ENCODE data around the gene STK32B. TPM values are rescaled to one million over a fixed set of nuclear protein-coding genes. Genes with fewer than 3 reads are reported as not detected.
"Not testable (repeated sequence)": the region's sequence is repeated elsewhere in the genome, so short reads cannot be mapped to it uniquely, and the experiment has no call there.

The STK32B gene
- total and polyA plus RNA-seq, 2 donors (not counting 1 experiment from before 2014, with no cell fraction given), result 0.22 to 0.30 TPM

DNA sequence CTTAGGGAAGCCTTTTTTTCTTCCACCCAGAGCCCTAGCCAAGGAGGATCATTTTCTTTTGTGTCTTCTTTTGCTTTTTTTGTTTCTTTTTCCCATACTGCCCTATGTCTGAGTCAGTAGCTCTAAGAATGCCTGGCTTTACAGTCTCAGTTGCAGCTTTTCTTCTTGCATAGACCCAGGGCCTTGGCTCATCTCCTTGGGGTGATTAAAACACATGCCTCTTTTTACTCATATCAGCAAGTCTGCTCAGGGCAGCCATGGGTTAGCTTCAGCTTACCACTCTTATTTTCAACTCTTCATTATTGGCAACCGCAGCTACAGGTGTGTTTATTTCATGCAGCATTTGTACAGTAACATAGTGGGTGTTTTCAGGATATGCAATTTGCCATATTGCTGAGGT is 196.5 kb downstream of the STK32B start:
- H3K27me3 Mint-ChIP-seq, result peaks cover 6% of the 10 kb centered on the region
- ChIA-PET POLR2A (no interaction called here), CTCF (no interaction called here)
- Histone ChIP-seq H4K20me1 (ENCODE audit: control insufficient read depth, insufficient read depth, low read length, poor library complexity, severe bottlenecking) (no peaks in the 10 kb centered on the region), H2AFZ (ENCODE audit: insufficient read depth, low read depth, low read length, poor library complexity, severe bottlenecking) (no peak overlapping the region), H3K4me1 (ENCODE audit: control insufficient read depth in 2 of 2, insufficient read depth in 2 of 2, low read length in 2 of 2) (no peaks in the 10 kb centered on the region), H3K27me3 (replicated peaks in 1 of 4; ENCODE audit: control extremely low read depth in 1 of 4, control insufficient read depth in 3 of 4, insufficient read depth in 4 of 4, low read length in 3 of 4) (no peaks in the 10 kb centered on the region), H3K36me3 (replicated peaks in 1 of 2; ENCODE audit: control extremely low read depth in 1 of 2, control insufficient read depth in 1 of 2, extremely low read depth in 1 of 2, insufficient read depth in 2 of 2, low read length in 1 of 2) (no peaks in the 10 kb centered on the region), H3K4me3 (ENCODE audit: control extremely low read depth in 1 of 5, extremely low read depth in 1 of 5, insufficient read depth in 1 of 5, low read depth in 2 of 5, low read length in 4 of 5) (no peak overlapping the region), H3K27ac (ENCODE audit: low read length in 2 of 2) (no peak overlapping the region), H3K9ac (ENCODE audit: low read length) (no peak overlapping the region), H3K4me2 (replicated peaks; ENCODE audit: low read depth, low read length, poor library complexity, severe bottlenecking) (no peak overlapping the region), H3K9me3 (ENCODE audit: control extremely low read depth in 1 of 3, control insufficient read depth in 2 of 3, insufficient read depth in 1 of 3, low read length in 2 of 3) (no peaks in the 10 kb centered on the region), H3K79me2 (ENCODE audit: control insufficient read depth, insufficient read depth, low read length) (no peaks in the 10 kb centered on the region)
- no peak for TF ChIP-seq EZH2 (IDR thresholded peaks at IDR 0.05; ENCODE audit: borderline replicate concordance, insufficient read depth, low read depth, low read length, poor library complexity, severe bottlenecking)
- H3K4me1 Mint-ChIP-seq, result no peaks in the 10 kb centered on the region
- ATAC-seq (ENCODE audit: low read depth) (no peak), DNase-seq (no peak)
- H3K27ac Mint-ChIP-seq, result no peak overlapping the region
- WGBS (ENCODE audit: insufficient coverage), result no CpG with 5 or more reads among the region's 1 CpG
- H3K4me3 Mint-ChIP-seq, result no peak overlapping the region
- intact Hi-C loops (cut with micrococcal nuclease), result no loop called here
- H3K9me3 Mint-ChIP-seq (ENCODE audit: insufficient read depth), result no peaks in the 10 kb centered on the region

GRCh38 chr4:5249727-5250126 is 198.4 kb downstream of the STK32B start:
- WGBS (ENCODE audit: insufficient coverage), result no CpG with 5 or more reads among the region's 2 CpGs
- Histone ChIP-seq H3K4me3 (ENCODE audit: control extremely low read depth in 1 of 5, extremely low read depth in 1 of 5, insufficient read depth in 1 of 5, low read depth in 2 of 5, low read length in 4 of 5) (no peak overlapping the region), H4K20me1 (ENCODE audit: control insufficient read depth, insufficient read depth, low read length, poor library complexity, severe bottlenecking) (no peaks in the 10 kb centered on the region), H2AFZ (ENCODE audit: insufficient read depth, low read depth, low read length, poor library complexity, severe bottlenecking) (no peak overlapping the region), H3K9ac (ENCODE audit: low read length) (no peak overlapping the region), H3K4me2 (replicated peaks; ENCODE audit: low read depth, low read length, poor library complexity, severe bottlenecking) (no peak overlapping the region), H3K27me3 (replicated peaks in 1 of 4; ENCODE audit: control extremely low read depth in 1 of 4, control insufficient read depth in 3 of 4, insufficient read depth in 4 of 4, low read length in 3 of 4) (no peaks in the 10 kb centered on the region), H3K27ac (ENCODE audit: low read length in 2 of 2) (no peak overlapping the region), H3K4me1 (ENCODE audit: control insufficient read depth in 2 of 2, insufficient read depth in 2 of 2, low read length in 2 of 2) (no peaks in the 10 kb centered on the region), H3K36me3 (replicated peaks in 1 of 2; ENCODE audit: control extremely low read depth in 1 of 2, control insufficient read depth in 1 of 2, extremely low read depth in 1 of 2, insufficient read depth in 2 of 2, low read length in 1 of 2) (no peaks in the 10 kb centered on the region), H3K79me2 (ENCODE audit: control insufficient read depth, insufficient read depth, low read length) (no peaks in the 10 kb centered on the region), H3K9me3 (ENCODE audit: control extremely low read depth in 1 of 3, control insufficient read depth in 2 of 3, insufficient read depth in 1 of 3, low read length in 2 of 3) (no peaks in the 10 kb centered on the region)
- H3K4me3 Mint-ChIP-seq, result no peak overlapping the region
- CTCF ChIA-PET, result no interaction called here
- no peaks in the 10 kb centered on the region for H3K9me3 Mint-ChIP-seq (ENCODE audit: insufficient read depth)
- ATAC-seq (ENCODE audit: low read depth), result no peak
- H3K27ac Mint-ChIP-seq, result no peak overlapping the region
- intact Hi-C loops (cut with micrococcal nuclease), result no loop called here
- no peak for DNase-seq
- no peak for TF ChIP-seq EZH2 (IDR thresholded peaks at IDR 0.05; ENCODE audit: borderline replicate concordance, insufficient read depth, low read depth, low read length, poor library complexity, severe bottlenecking)
- TF ChIP-seq, protein P1, sequence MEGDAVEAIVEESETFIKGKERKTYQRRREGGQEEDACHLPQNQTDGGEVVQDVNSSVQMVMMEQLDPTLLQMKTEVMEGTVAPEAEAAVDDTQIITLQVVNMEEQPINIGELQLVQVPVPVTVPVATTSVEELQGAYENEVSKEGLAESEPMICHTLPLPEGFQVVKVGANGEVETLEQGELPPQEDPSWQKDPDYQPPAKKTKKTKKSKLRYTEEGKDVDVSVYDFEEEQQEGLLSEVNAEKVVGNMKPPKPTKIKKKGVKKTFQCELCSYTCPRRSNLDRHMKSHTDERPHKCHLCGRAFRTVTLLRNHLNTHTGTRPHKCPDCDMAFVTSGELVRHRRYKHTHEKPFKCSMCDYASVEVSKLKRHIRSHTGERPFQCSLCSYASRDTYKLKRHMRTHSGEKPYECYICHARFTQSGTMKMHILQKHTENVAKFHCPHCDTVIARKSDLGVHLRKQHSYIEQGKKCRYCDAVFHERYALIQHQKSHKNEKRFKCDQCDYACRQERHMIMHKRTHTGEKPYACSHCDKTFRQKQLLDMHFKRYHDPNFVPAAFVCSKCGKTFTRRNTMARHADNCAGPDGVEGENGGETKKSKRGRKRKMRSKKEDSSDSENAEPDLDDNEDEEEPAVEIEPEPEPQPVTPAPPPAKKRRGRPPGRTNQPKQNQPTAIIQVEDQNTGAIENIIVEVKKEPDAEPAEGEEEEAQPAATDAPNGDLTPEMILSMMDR (IDR thresholded peaks at IDR 0.05), result no peak
- no peaks in the 10 kb centered on the region for H3K4me1 Mint-ChIP-seq
- H3K27me3 Mint-ChIP-seq, result peaks cover 9% of the 10 kb centered on the region
- POLR2A ChIA-PET, result no interaction called here

DNA sequence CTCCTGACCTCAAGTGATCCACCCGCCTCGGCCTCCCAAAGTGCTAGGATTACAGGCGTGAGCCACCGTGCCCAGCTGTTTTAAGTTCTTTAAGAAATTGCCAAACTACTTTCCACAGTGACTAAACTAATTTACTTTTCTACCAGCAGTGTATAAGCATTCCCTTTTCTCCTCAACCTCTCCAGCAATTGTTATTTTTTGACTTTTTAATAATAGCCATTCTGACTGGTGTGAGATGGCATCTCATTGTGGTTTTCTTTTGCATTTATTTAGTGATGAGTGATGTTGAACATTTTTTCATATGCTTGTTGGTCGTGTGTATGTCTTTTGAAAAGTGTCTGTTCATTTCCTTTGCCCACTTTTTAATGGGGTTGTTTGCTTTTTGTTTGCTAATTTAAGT is 199.3 kb downstream of the STK32B start:
- H3K4me3 ChIP-seq (ENCODE audit: control extremely low read depth in 1 of 5, extremely low read depth in 1 of 5, insufficient read depth in 1 of 5, low read depth in 2 of 5, low read length in 4 of 5); H2AFZ ChIP-seq (ENCODE audit: insufficient read depth, low read depth, low read length, poor library complexity, severe bottlenecking); DNase-seq; POLR2A ChIA-PET; H4K20me1 ChIP-seq (ENCODE audit: control insufficient read depth, insufficient read depth, low read length, poor library complexity, severe bottlenecking); H3K4me2 ChIP-seq (replicated peaks; ENCODE audit: low read depth, low read length, poor library complexity, severe bottlenecking); H3K9me3 Mint-ChIP-seq (ENCODE audit: insufficient read depth); H3K27ac Mint-ChIP-seq; H3K27me3 ChIP-seq (replicated peaks in 1 of 4; ENCODE audit: control extremely low read depth in 1 of 4, control insufficient read depth in 3 of 4, insufficient read depth in 4 of 4, low read length in 3 of 4); H3K4me1 ChIP-seq (ENCODE audit: control insufficient read depth in 2 of 2, insufficient read depth in 2 of 2, low read length in 2 of 2); CTCF ChIA-PET; H3K36me3 ChIP-seq (replicated peaks in 1 of 2; ENCODE audit: control extremely low read depth in 1 of 2, control insufficient read depth in 1 of 2, extremely low read depth in 1 of 2, insufficient read depth in 2 of 2, low read length in 1 of 2); H3K27ac ChIP-seq (ENCODE audit: low read length in 2 of 2); intact Hi-C loops (cut with micrococcal nuclease); ATAC-seq (ENCODE audit: low read depth); H3K4me3 Mint-ChIP-seq; H3K79me2 ChIP-seq (ENCODE audit: control insufficient read depth, insufficient read depth, low read length); H3K9me3 ChIP-seq (ENCODE audit: control extremely low read depth in 1 of 3, control insufficient read depth in 2 of 3, insufficient read depth in 1 of 3, low read length in 2 of 3); H3K9ac ChIP-seq (ENCODE audit: low read length); H3K4me1 Mint-ChIP-seq: not testable (repeated sequence)
- H3K27me3 Mint-ChIP-seq, result peaks cover 12% of the 10 kb centered on the region
- WGBS (ENCODE audit: insufficient coverage), result 90% methylated on average over 2 of the region's 5 CpGs
